GM23338 (cell line): ENCODE measurements around the gene TLR6.

Source experiments
- CREB1 ChIP-seq: fragments of 250-450 bp; sonication (Bioruptor Pico); IDR thresholded peaks from 2 replicates; pipeline ENCODE4 v1.5.0; 2020; ENCODE audit warnings: low read depth, mild to moderate bottlenecking, moderate library complexity
- EZH2 ChIP-seq: fragments of 200-600 bp; sonication (generic); IDR thresholded peaks from one replicate; pipeline ENCODE4 v1.8.0; 2017; ENCODE audit warnings: antibody characterized with exemption, mild to moderate bottlenecking, low read depth; ENCODE audit not compliant: unreplicated experiment
- EZH2phosphoT487 ChIP-seq: fragments of 200-600 bp; sonication (generic); IDR thresholded peaks from one replicate; pipeline ENCODE4 v1.8.1; 2018; ENCODE audit warnings: antibody characterized with exemption; ENCODE audit not compliant: unreplicated experiment
- JUNB ChIP-seq: IDR thresholded peaks from one replicate; pipeline ENCODE4 v1.6.1; 2016; ENCODE audit warnings: antibody characterized with exemption; ENCODE audit not compliant: unreplicated experiment
- NANOG ChIP-seq: IDR thresholded peaks from 2 replicates; pipeline ENCODE4 v1.6.1; 2016; ENCODE audit warnings: antibody characterized with exemption, borderline replicate concordance
- POLR2AphosphoS5 ChIP-seq: IDR thresholded peaks from 2 replicates; pipeline ENCODE4 v1.6.1; 2016; ENCODE audit warnings: antibody characterized with exemption, low read depth
- STAT1 ChIP-seq: IDR thresholded peaks from one replicate; pipeline ENCODE4 v1.6.1; 2016; ENCODE audit warnings: antibody characterized with exemption; ENCODE audit not compliant: unreplicated experiment
- TF ChIP-seq, protein P1 (sequence below), 2 experiments: fragments of 200-600 bp in 1 of 2; sonication (generic) in 1 of 2; conservative IDR thresholded peaks; 2 replicates each; pipeline versions ENCODE4 v1.5.1 to v1.6.1; 2016 to 2017; ENCODE audit warnings: antibody characterized with exemption in 2 of 2, low read depth in 2 of 2, mild to moderate bottlenecking in 2 of 2, moderate library complexity in 1 of 2
- TF ChIP-seq, protein P2 (sequence below): IDR thresholded peaks from one replicate; pipeline ENCODE4 v1.6.1; 2018; ENCODE audit warnings: antibody characterized with exemption; ENCODE audit not compliant: unreplicated experiment

DNA sequence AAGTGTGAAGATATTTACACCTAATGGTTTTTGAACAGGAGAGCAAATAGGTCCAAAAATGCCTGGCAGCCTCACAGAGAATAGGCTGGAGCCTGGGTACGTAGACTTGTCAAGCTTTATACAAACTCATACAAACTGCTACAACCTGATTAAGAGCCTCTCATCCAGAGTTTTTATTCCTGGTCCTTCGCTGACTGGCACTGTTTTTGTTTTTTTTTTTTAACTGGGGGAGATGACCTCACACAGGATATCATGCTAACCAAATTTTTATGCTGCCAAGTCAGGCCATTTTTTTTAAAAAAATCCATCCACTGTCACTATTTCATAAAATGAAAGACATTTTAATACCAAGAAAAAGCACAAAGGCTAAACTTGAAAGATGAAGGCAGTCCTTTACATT, 12.9 kb upstream of the TLR6 start:
- TF ChIP-seq, protein P1, sequence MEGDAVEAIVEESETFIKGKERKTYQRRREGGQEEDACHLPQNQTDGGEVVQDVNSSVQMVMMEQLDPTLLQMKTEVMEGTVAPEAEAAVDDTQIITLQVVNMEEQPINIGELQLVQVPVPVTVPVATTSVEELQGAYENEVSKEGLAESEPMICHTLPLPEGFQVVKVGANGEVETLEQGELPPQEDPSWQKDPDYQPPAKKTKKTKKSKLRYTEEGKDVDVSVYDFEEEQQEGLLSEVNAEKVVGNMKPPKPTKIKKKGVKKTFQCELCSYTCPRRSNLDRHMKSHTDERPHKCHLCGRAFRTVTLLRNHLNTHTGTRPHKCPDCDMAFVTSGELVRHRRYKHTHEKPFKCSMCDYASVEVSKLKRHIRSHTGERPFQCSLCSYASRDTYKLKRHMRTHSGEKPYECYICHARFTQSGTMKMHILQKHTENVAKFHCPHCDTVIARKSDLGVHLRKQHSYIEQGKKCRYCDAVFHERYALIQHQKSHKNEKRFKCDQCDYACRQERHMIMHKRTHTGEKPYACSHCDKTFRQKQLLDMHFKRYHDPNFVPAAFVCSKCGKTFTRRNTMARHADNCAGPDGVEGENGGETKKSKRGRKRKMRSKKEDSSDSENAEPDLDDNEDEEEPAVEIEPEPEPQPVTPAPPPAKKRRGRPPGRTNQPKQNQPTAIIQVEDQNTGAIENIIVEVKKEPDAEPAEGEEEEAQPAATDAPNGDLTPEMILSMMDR (conservative IDR thresholded peaks at IDR 0.05; ENCODE audit: low read depth in 2 of 2) = no peak
- TF ChIP-seq, protein P2, sequence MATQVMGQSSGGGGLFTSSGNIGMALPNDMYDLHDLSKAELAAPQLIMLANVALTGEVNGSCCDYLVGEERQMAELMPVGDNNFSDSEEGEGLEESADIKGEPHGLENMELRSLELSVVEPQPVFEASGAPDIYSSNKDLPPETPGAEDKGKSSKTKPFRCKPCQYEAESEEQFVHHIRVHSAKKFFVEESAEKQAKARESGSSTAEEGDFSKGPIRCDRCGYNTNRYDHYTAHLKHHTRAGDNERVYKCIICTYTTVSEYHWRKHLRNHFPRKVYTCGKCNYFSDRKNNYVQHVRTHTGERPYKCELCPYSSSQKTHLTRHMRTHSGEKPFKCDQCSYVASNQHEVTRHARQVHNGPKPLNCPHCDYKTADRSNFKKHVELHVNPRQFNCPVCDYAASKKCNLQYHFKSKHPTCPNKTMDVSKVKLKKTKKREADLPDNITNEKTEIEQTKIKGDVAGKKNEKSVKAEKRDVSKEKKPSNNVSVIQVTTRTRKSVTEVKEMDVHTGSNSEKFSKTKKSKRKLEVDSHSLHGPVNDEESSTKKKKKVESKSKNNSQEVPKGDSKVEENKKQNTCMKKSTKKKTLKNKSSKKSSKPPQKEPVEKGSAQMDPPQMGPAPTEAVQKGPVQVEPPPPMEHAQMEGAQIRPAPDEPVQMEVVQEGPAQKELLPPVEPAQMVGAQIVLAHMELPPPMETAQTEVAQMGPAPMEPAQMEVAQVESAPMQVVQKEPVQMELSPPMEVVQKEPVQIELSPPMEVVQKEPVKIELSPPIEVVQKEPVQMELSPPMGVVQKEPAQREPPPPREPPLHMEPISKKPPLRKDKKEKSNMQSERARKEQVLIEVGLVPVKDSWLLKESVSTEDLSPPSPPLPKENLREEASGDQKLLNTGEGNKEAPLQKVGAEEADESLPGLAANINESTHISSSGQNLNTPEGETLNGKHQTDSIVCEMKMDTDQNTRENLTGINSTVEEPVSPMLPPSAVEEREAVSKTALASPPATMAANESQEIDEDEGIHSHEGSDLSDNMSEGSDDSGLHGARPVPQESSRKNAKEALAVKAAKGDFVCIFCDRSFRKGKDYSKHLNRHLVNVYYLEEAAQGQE = no peak
- TF ChIP-seq EZH2phosphoT487 (no peak), NANOG (no peak), EZH2 (no peak), POLR2AphosphoS5 (no peak), CREB1 (CRISPR knock-in tag) (no peak), STAT1 (no peak), JUNB (no peak)
